Neural cell (in vitro differentiated cells): ENCODE results near the gene POLN.

ENCODE experiments used
- CTCF ChIP-seq: fragments of 450-650 bp; IDR thresholded peaks from 2 replicates; pipeline ENCODE4 v1.5.1; 2014; ENCODE audit warnings: antibody characterized with exemption, mild to moderate bottlenecking, moderate library complexity; ENCODE audit not compliant: poor library complexity, severe bottlenecking
- EP300 ChIP-seq: fragments of 450-650 bp; conservative IDR thresholded peaks from 2 replicates; pipeline ENCODE4 v1.6.1; 2014; ENCODE audit warnings: antibody characterized with exemption, mild to moderate bottlenecking, moderate library complexity; ENCODE audit not compliant: poor library complexity, severe bottlenecking
- EZH2 ChIP-seq: fragments of 200-600, 300-800 bp; shearing (Covaris generic), sonication (generic); IDR thresholded peaks from 2 replicates; pipeline ENCODE4 v1.6.1; 2014; ENCODE audit warnings: antibody characterized with exemption, low read length, borderline replicate concordance, mild to moderate bottlenecking; ENCODE audit not compliant: insufficient read depth, poor library complexity, severe bottlenecking
- MXI1 ChIP-seq: fragments of 450-650 bp; conservative IDR thresholded peaks from 2 replicates; pipeline ENCODE4 v1.6.1; 2014; ENCODE audit warnings: antibody characterized with exemption, mild to moderate bottlenecking; ENCODE audit not compliant: poor library complexity, severe bottlenecking
- POLR2AphosphoS5 ChIP-seq: IDR thresholded peaks from 2 replicates; pipeline ENCODE4 v1.6.1; 2012
- REST ChIP-seq: IDR thresholded peaks from 2 replicates; pipeline ENCODE4 v1.6.1; 2012; ENCODE audit warnings: borderline replicate concordance
- SMC3 ChIP-seq: fragments of 450-650 bp; conservative IDR thresholded peaks from 2 replicates; pipeline ENCODE4 v1.6.1; 2014; ENCODE audit warnings: antibody characterized with exemption, mild to moderate bottlenecking, moderate library complexity; ENCODE audit not compliant: poor library complexity

DNA sequence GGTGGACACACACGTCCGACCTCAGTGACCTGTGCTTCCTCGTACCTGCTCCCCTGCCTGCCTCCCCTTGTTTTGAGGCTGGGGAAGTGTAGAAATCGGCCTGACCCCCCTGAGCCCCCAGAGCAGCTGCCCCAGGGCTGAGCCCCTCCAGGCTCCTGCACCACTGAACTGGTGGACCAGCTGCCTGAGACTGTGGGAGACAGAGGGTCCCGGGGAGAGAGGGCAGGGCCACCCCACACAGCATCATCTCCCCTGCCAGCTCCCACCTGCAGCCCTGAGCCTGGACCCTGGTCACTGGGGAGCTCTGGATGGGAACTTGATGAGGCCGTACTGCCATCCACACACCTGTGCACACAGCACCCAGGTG is 197.8 kb downstream of the POLN start:
- TF ChIP-seq SMC3, result no peak
- TF ChIP-seq EP300, result no peak
- TF ChIP-seq POLR2AphosphoS5, result no peak
- TF ChIP-seq CTCF, result no peak
- no peak for TF ChIP-seq EZH2
- no peak for TF ChIP-seq REST
- TF ChIP-seq MXI1, result no peak
